ENCODE results near the gene GSK3B.

DNA sequence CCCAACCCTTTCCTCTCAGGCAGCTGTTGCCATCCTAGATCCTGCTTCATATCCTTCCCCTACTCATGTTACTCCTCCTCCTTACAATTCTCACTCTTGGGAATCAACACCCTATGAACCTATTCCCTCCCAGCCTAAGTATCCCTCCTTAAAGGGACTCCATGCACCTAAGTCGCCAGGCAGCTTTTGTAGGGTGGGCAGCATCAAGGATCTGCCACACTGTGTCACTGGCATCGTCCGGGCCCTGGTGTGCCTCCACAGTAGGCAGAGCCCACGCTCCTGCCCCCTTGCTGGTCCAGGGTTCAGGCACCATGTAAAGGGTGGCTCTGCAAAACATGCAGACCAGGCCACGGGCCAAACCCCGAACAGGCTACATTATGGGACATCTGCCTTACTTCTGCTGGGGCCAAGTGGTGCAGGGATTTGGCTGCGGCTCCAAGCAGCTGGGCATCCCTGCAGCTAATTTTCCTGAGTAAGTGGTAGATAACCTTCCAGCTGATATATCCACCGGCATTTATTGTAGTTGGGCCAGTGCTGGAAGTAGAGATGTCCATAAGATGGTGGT, 53.4 kb downstream of the GSK3B start:
- TF ChIP-seq, protein P1, sequence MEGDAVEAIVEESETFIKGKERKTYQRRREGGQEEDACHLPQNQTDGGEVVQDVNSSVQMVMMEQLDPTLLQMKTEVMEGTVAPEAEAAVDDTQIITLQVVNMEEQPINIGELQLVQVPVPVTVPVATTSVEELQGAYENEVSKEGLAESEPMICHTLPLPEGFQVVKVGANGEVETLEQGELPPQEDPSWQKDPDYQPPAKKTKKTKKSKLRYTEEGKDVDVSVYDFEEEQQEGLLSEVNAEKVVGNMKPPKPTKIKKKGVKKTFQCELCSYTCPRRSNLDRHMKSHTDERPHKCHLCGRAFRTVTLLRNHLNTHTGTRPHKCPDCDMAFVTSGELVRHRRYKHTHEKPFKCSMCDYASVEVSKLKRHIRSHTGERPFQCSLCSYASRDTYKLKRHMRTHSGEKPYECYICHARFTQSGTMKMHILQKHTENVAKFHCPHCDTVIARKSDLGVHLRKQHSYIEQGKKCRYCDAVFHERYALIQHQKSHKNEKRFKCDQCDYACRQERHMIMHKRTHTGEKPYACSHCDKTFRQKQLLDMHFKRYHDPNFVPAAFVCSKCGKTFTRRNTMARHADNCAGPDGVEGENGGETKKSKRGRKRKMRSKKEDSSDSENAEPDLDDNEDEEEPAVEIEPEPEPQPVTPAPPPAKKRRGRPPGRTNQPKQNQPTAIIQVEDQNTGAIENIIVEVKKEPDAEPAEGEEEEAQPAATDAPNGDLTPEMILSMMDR (IDR thresholded peaks at IDR 0.05; ENCODE audit: low read length), result no peak
- no peak for TF ChIP-seq EZH2 (optimal IDR thresholded peaks at IDR 0.05; ENCODE audit: low read depth, low read length)
